Liver (tissue), 3 donors: ENCODE measurements around the gene UXS1.
A peak's percentile ranks its signal among the peaks of the same experiment; 100 is the strongest.

Experiments
- CTCF ChIP-seq: fragments of 150-350 bp; IDR thresholded peaks from 2 replicates; pipeline ENCODE4 v1.5.1; 2017; ENCODE audit warnings: improper control_type of control experiment, low read depth, low read length; ENCODE audit not compliant: missing input control
- EGR1 ChIP-seq, 2 donors: IDR thresholded peaks; 2 replicates each; pipeline ENCODE4 v1.6.1; 2016 to 2018; ENCODE audit warnings: antibody characterized with exemption in 2 of 2, low read depth in 2 of 2
- FOXA1 ChIP-seq: IDR thresholded peaks from 2 replicates; pipeline ENCODE4 v1.6.1; 2016; ENCODE audit warnings: antibody characterized with exemption
- HNF4A ChIP-seq, 2 donors: conservative IDR thresholded peaks; 2 replicates each; pipeline ENCODE4 v1.6.1; 2016; ENCODE audit warnings: antibody characterized with exemption in 2 of 2, mild to moderate bottlenecking in 2 of 2
- HNF4G ChIP-seq: IDR thresholded peaks from 2 replicates; pipeline ENCODE4 v1.6.1; 2016; ENCODE audit warnings: antibody characterized with exemption
- JUND ChIP-seq, 2 donors: IDR thresholded peaks; 2 replicates each; pipeline ENCODE4 v1.6.1; 2016; ENCODE audit warnings: antibody characterized with exemption in 2 of 2
- MAX ChIP-seq: IDR thresholded peaks from 2 replicates; pipeline ENCODE4 v1.6.1; 2016; ENCODE audit warnings: antibody characterized with exemption
- RAD21 ChIP-seq, 2 donors: IDR thresholded peaks; 2 replicates each; pipeline ENCODE4 v1.6.1; 2016; ENCODE audit warnings: antibody characterized with exemption in 2 of 2, mild to moderate bottlenecking in 2 of 2
- REST ChIP-seq: IDR thresholded peaks from 2 replicates; pipeline ENCODE4 v1.6.1; 2016; ENCODE audit warnings: antibody characterized with exemption, mild to moderate bottlenecking
- RXRA ChIP-seq, 2 donors: IDR thresholded peaks; 2 replicates each; pipeline ENCODE4 v1.6.1; 2017 to 2018; ENCODE audit warnings: antibody characterized with exemption in 2 of 2, mild to moderate bottlenecking in 1 of 2
- TAF1 ChIP-seq: conservative IDR thresholded peaks from 2 replicates; pipeline ENCODE4 v1.6.1; 2016; ENCODE audit warnings: antibody characterized with exemption, mild to moderate bottlenecking
- YY1 ChIP-seq: IDR thresholded peaks from 2 replicates; pipeline ENCODE4 v1.6.1; 2016; ENCODE audit warnings: antibody characterized with exemption, mild to moderate bottlenecking
- ZBTB33 ChIP-seq: IDR thresholded peaks from 2 replicates; pipeline ENCODE4 v1.6.1; 2016; ENCODE audit warnings: antibody characterized with exemption
- donor health status: healthy.
- donor health status: healthy.

GRCh38 chr2:106104332-106105062, 89.6 kb downstream of the UXS1 start:
- TF ChIP-seq MAX (no peak), CTCF (peak; percentile 95), RXRA (IDR thresholded peaks at IDR 0.05) (no peak), YY1 (no peak), TAF1 (no peak), REST (no peak), ZBTB33 (no peak), EGR1 (IDR thresholded peaks at IDR 0.05; ENCODE audit: low read depth in 2 of 2) (no peak), FOXA1 (no peak), RAD21 (IDR thresholded peaks at IDR 0.05) (peak; percentile 98 to 99), HNF4A (conservative IDR thresholded peaks at IDR 0.05) (no peak), JUND (IDR thresholded peaks at IDR 0.05) (no peak), HNF4G (no peak)
